GM23338 (cell line): ENCODE measurements around the gene INPP5A.

Experiments used
- CREB1 ChIP-seq: fragments of 250-450 bp; sonication (Bioruptor Pico); IDR thresholded peaks from 2 replicates; pipeline ENCODE4 v1.5.0; 2020; ENCODE audit warnings: low read depth, mild to moderate bottlenecking, moderate library complexity
- EZH2 ChIP-seq: fragments of 200-600 bp; sonication (generic); IDR thresholded peaks from one replicate; pipeline ENCODE4 v1.8.0; 2017; ENCODE audit warnings: antibody characterized with exemption, mild to moderate bottlenecking, low read depth; ENCODE audit not compliant: unreplicated experiment
- EZH2phosphoT487 ChIP-seq: fragments of 200-600 bp; sonication (generic); IDR thresholded peaks from one replicate; pipeline ENCODE4 v1.8.1; 2018; ENCODE audit warnings: antibody characterized with exemption; ENCODE audit not compliant: unreplicated experiment
- JUNB ChIP-seq: IDR thresholded peaks from one replicate; pipeline ENCODE4 v1.6.1; 2016; ENCODE audit warnings: antibody characterized with exemption; ENCODE audit not compliant: unreplicated experiment
- POLR2AphosphoS5 ChIP-seq: IDR thresholded peaks from 2 replicates; pipeline ENCODE4 v1.6.1; 2016; ENCODE audit warnings: antibody characterized with exemption, low read depth
- REST ChIP-seq: IDR thresholded peaks from one replicate; pipeline ENCODE4 v1.6.1; 2018; ENCODE audit warnings: antibody characterized with exemption; ENCODE audit not compliant: unreplicated experiment
- ZNF114 ChIP-seq: fragments of 250-450 bp; sonication (Bioruptor Pico); IDR thresholded peaks from 2 replicates; pipeline ENCODE4 v1.5.0; 2020; ENCODE audit warnings: mild to moderate bottlenecking, moderate library complexity
- ZNF331 ChIP-seq: fragments of 250-450 bp; sonication (Bioruptor Pico); IDR thresholded peaks from 2 replicates; pipeline ENCODE4 v1.5.0; 2020; ENCODE audit warnings: low read depth, mild to moderate bottlenecking, moderate library complexity
- ZNF462 ChIP-seq: fragments of 250-450 bp; sonication (Bioruptor Pico); IDR thresholded peaks from 2 replicates; pipeline ENCODE4 v1.5.0; 2020; ENCODE audit warnings: mild to moderate bottlenecking, moderate library complexity
- TF ChIP-seq, protein P1 (sequence below), 2 experiments: fragments of 200-600 bp in 1 of 2; sonication (generic) in 1 of 2; conservative IDR thresholded peaks; 2 replicates each; pipeline versions ENCODE4 v1.5.1 to v1.6.1; 2016 to 2017; ENCODE audit warnings: antibody characterized with exemption in 2 of 2, low read depth in 2 of 2, mild to moderate bottlenecking in 2 of 2, moderate library complexity in 1 of 2
- TF ChIP-seq, protein P2 (sequence below): IDR thresholded peaks from 2 replicates; pipeline ENCODE4 v1.6.1; 2016; ENCODE audit warnings: antibody characterized with exemption

DNA sequence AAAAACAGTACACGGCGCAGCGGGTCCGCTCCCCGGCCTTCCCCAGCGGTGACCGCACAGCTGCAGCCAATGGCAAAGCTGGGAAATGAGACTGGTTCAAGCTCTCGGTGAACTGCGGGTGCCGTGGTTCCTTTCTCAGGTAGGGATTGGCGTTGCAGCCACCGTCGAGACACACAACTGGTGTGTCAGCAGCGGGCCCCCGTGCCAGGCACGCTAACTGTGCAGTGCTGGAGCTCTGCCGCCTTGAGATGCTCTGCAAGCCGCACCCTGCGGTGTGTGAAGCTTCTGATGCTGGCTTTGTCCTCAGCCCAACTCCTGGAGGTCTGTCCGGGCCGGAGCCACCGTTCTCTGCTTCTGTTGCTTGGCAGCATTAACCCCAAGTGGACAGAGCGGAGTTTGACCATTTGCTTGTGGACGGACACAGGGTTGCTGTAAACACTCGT lies 269.0 kb downstream of the INPP5A start:
- no peak for TF ChIP-seq EZH2
- TF ChIP-seq, protein P1, sequence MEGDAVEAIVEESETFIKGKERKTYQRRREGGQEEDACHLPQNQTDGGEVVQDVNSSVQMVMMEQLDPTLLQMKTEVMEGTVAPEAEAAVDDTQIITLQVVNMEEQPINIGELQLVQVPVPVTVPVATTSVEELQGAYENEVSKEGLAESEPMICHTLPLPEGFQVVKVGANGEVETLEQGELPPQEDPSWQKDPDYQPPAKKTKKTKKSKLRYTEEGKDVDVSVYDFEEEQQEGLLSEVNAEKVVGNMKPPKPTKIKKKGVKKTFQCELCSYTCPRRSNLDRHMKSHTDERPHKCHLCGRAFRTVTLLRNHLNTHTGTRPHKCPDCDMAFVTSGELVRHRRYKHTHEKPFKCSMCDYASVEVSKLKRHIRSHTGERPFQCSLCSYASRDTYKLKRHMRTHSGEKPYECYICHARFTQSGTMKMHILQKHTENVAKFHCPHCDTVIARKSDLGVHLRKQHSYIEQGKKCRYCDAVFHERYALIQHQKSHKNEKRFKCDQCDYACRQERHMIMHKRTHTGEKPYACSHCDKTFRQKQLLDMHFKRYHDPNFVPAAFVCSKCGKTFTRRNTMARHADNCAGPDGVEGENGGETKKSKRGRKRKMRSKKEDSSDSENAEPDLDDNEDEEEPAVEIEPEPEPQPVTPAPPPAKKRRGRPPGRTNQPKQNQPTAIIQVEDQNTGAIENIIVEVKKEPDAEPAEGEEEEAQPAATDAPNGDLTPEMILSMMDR (conservative IDR thresholded peaks at IDR 0.05; ENCODE audit: low read depth in 2 of 2), result no peak
- TF ChIP-seq REST, result no peak
- TF ChIP-seq POLR2AphosphoS5, result no peak
- TF ChIP-seq CREB1 (CRISPR knock-in tag), result no peak
- TF ChIP-seq ZNF331 (CRISPR knock-in tag), result no peak
- no peak for TF ChIP-seq EZH2phosphoT487
- TF ChIP-seq, protein P2, sequence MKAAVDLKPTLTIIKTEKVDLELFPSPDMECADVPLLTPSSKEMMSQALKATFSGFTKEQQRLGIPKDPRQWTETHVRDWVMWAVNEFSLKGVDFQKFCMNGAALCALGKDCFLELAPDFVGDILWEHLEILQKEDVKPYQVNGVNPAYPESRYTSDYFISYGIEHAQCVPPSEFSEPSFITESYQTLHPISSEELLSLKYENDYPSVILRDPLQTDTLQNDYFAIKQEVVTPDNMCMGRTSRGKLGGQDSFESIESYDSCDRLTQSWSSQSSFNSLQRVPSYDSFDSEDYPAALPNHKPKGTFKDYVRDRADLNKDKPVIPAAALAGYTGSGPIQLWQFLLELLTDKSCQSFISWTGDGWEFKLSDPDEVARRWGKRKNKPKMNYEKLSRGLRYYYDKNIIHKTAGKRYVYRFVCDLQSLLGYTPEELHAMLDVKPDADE, result no peak
- TF ChIP-seq JUNB, result no peak
- no peak for TF ChIP-seq ZNF114 (CRISPR knock-in tag)
- no peak for TF ChIP-seq ZNF462 (CRISPR knock-in tag)
